Coronary artery (tissue), 2 donors: ENCODE data around the gene TMEM117.
"Not testable (repeated sequence)": the region's sequence is repeated elsewhere in the genome, so short reads cannot be mapped to it uniquely, and the experiment has no call there.

ENCODE experiments used
- DNase-seq: peaks from one replicate; pipeline ENCODE4 v3.0.0-alpha.2; 2017; ENCODE audit warnings: low spot score
- H3K27ac ChIP-seq, 2 donors: fragments of 200-600 bp; sonication (generic); one replicate each; pipeline ENCODE4 v1.5.1; 2016 to 2019
- H3K4me3 ChIP-seq: fragments of 200-600 bp; sonication (generic); 2 replicates; pipeline ENCODE4 v1.5.1; 2016; ENCODE audit warnings: mild to moderate bottlenecking, moderate library complexity
- TF ChIP-seq, protein P1 (sequence below): fragments of 200-600 bp; sonication (generic); IDR thresholded peaks from one replicate; pipeline ENCODE4 v1.5.1; 2019; ENCODE audit warnings: antibody characterized with exemption

Gene TMEM117

DNA sequence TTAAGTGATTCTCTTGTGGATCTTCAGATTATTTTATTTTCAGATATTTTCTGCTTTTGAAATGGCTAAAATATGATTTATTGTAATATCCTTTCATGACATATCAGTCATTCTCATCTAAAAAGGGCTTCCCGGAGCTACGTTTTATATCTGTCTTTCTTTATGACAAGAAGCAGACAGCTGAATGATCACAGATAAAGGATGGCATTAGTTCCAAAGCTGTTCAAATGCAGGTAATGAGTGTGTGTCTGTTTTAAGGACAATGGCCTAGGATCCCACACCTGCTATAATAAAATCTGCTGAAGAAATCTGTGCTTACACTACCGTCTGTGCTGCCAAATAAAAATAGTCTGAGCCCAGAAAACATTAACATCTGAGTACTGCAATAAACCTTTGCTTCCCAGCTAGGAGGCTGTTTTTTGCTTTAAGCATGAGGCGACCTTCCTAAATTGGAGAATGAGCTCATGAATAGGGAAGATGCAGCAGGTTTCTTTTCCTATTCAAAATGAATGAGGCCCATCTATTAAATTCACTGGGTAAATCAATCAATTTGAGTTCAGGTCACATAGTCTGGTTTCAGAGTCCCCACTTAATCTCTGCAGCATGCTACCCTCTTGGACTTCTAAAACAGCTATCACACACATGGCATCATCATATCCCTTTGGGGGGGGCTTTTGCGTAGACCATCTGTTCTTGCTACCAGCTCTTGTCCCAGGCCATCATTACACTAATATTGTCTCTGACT is 541.7 kb downstream of the TMEM117 start:
- DNase-seq: no peak
- H3K27ac ChIP-seq: no peak overlapping the region
- no peak overlapping the region for H3K4me3 ChIP-seq
- TF ChIP-seq, protein P1, sequence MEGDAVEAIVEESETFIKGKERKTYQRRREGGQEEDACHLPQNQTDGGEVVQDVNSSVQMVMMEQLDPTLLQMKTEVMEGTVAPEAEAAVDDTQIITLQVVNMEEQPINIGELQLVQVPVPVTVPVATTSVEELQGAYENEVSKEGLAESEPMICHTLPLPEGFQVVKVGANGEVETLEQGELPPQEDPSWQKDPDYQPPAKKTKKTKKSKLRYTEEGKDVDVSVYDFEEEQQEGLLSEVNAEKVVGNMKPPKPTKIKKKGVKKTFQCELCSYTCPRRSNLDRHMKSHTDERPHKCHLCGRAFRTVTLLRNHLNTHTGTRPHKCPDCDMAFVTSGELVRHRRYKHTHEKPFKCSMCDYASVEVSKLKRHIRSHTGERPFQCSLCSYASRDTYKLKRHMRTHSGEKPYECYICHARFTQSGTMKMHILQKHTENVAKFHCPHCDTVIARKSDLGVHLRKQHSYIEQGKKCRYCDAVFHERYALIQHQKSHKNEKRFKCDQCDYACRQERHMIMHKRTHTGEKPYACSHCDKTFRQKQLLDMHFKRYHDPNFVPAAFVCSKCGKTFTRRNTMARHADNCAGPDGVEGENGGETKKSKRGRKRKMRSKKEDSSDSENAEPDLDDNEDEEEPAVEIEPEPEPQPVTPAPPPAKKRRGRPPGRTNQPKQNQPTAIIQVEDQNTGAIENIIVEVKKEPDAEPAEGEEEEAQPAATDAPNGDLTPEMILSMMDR: no peak

DNA sequence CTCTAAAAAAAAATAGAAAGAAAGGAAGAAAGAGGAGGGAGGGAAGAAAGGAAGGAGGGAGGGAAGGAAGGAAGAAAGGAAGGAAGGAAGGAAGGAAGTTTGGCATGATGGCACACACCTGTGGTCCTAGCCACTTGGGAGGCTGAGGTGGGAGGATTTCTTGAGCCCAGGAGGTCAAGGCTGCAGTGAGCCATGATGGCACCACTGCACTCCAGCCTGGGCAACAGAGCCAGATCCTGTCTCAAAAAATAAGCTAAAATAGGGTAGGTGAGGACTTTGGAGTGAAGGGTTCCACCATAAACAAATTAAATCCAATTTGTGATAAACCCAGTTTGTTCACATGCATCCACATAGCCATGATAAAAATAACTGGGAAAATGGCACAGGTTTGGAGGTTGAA is 543.2 kb downstream of the TMEM117 start:
- H3K4me3 ChIP-seq, DNase-seq: not testable (repeated sequence)

DNA sequence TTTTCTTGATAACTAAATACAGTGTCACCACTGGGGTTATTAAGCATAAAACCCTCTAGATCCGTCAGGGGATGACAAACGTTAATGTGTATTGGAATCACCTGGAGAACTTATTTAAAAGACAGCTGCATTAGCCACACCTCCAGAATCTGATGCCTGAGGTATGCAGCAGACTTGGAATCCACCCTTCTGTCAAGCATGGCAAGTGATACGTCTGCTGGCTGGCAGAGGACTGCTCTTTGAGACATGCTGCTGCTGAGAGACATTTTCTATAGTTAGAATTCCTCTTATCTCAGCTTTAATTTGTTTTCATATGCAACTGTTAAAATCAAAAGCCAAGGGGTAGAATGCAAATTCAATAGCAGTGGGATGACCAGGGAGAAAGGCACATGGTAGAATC is 544.0 kb downstream of the TMEM117 start:
- H3K4me3 ChIP-seq: no peak overlapping the region
- no peak overlapping the region for H3K27ac ChIP-seq
- TF ChIP-seq, protein P1: no peak
- DNase-seq: no peak

More for the DNA sequence above, 543.2 kb downstream of the TMEM117 start:
- not testable (repeated sequence) for H3K27ac ChIP-seq

DNA sequence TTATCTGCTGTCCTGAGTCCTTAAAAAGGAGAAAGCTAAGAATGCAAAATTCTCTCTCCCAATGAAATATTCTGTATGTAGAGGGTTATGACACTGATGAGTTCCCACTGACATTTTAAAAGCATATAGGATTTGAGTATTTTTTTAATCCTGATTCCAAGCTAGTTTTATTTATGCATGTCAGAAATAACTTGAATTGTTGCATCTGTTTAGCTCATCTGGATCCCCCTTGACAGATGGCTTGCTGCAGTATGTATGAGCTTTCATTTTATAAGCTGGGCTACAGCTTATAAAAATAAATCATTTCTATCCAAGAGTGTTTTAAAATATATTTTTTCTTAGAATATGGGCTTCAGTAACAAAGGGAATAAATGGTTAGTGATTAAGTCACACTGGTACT is 545.0 kb downstream of the TMEM117 start:
- TF ChIP-seq, protein P1: no peak
- Histone ChIP-seq H3K4me3 (no peak overlapping the region), H3K27ac (no peak overlapping the region)
- no peak for DNase-seq

DNA sequence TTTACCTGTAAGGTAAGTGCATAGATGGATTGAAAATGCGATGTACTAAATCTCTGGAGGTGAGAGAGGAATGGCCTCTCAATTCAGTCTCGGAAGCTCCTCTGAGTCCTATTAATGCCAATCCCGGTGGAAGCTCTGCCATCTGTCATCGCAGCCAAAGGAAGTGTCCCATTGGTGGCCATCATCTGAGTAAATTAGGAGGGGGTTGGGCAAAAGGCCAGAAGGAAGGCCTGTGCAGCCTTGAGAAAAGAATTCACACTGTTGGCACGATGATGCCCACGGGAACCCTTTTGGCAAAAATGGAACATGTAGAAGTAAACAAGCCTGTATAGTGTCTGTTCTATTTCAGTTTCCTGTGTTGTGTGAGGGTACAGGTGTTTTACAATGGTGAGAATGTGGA is 545.5 kb downstream of the TMEM117 start:
- TF ChIP-seq, protein P1: no peak
- no peak overlapping the region for H3K4me3 ChIP-seq
- no peak for DNase-seq
- no peak overlapping the region for H3K27ac ChIP-seq

DNA sequence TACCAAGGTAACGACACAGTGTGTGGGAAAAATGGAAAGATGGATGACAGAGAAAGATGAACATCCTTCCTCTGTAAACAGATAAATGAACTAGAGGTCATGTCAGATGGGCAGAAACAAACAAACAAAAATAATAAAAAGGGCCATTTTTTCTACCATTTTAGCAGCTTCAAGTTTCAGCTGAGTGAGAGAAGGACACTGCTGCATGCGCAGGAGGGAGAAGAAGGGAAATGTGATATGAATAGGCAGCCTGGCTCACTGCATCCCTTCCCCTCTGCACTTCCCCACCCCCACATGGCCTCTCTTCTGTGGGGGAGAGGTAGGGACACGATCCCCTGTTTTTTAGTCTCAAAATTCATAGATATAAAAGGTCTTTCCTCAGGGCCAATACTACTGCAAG is 548.3 kb downstream of the TMEM117 start:
- Histone ChIP-seq H3K27ac (no peak overlapping the region), H3K4me3 (no peak overlapping the region)
- TF ChIP-seq, protein P1: no peak
- no peak for DNase-seq

DNA sequence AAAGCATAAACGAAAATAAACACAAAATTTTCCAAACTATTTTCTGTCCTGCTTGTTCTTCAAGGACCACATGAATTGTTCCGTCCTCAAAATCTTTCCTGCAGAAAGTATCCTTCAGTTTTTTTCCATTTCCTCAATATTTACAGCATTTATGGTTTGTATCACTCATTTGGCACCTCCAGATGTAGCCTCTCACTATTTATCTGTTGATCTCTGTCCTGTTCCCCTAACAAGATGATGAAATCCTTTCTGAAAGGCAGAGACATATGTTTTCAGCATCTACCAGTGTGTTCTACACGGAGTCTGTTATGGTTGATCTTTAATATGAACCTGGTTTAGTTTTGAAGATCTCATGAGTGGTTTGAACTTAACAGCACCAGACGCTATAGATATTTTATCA is 550.1 kb downstream of the TMEM117 start:
- TF ChIP-seq, protein P1: no peak
- DNase-seq: no peak
- no peak overlapping the region for H3K27ac ChIP-seq
- no peak overlapping the region for H3K4me3 ChIP-seq
